Glomerular visceral epithelial cell (primary cell): ENCODE data around the gene GRIK3.
"Not testable (repeated sequence)": the region's sequence is repeated elsewhere in the genome, so short reads cannot be mapped to it uniquely, and the experiment has no call there.

Source experiments
- DNase-seq: peaks from one replicate; pipeline ENCODE4 v3.0.0-alpha.2; 2016; ENCODE audit errors: extremely low spot score

Gene GRIK3

DNA sequence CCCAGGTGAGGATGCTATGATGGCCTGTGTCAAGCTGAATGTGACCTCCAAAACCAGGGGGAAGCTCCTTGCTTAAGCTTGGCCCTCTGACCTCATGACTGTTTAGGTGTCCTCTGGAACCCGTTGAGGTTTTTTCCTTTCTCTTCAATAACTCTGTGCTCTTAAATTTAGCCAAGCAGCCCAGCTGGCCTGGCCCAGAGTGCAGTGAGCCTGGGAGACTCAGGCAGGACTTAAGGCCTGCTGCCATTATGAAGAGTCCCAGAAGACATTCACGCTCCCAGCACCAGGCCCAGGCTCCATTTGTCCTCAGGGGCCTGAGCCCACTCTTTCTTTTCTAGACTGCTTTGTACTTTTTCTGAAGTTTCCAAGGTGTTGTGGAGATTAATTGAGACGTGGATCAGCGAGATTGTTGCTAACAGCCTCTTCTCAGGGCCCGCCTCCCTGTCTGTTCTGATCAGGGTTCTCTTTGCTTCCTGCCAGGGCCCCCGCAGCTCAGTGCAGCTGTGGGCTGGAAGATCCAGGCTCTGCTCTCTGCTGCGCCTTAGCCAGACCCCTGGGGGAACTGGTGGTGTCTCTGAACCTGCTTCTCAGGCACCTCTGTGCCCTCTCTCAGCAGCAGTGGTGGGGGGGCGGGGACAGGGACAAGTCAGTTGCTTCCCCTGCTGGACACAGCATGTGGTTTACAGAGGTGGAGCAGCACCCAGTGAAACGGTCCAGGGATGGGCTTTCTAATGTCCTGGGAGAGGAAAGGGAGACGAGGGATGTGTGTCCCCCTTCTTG, 124.2 kb downstream of the GRIK3 start:
- DNase-seq, result no peak

DNA sequence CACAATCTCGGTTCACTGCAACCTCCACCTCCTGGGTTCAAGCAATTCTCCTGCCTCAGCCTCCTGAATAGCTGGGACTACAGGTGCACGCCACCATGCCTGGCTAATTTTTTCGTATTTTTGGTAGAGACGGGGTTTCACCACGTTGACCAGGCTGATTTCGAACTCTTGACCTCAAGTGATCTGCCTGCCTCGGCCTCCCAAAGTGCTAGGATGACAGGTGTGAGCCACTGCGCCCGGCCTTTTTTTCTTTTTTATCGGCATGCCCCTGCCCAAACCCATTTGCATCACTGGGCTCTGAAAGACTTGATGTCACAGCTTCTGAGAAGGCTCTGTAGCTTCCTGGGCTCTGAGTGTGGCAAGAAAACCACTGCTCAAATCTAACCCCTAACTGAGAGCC, 125.0 kb downstream of the GRIK3 start:
- not testable (repeated sequence) for DNase-seq

DNA sequence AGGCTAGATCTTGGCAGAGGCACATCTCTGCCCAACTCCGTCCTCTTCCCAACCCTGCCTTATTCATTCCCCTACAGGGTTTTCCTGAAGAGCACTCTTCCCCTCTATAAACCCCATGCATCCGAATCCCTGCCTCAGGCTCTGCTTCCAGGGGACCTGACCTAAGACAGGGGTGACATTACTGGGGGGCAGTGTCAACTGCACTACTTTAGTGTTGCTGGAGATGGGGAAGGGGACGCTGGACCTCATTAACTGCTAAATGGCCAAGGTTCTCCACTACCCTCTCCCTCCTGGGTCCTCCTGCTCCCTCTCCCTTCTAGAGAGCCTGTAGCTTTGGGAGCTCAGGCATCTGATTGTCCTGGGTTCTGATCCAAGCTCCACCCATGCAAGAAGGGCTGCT, 126.2 kb downstream of the GRIK3 start:
- DNase-seq, result no peak

DNA sequence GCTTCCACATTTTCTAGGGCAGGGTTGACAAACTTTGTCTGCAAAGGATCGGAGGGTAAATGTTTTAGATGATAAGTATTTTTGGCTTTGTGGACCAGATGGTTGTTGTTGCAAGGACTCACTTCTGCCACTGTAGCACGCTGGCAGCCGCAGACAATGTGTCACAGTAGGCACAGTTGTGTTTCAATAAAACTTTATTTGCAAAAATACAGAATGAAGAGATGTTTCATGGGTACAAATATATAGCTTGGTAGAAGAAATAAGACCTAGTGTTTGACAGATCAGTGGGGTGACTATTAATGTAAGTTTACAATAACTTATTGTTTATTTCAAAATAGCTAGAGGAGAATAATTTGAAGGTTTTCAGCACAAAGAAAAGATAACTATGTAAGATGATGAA, 127.8 kb downstream of the GRIK3 start:
- DNase-seq, result no peak

DNA sequence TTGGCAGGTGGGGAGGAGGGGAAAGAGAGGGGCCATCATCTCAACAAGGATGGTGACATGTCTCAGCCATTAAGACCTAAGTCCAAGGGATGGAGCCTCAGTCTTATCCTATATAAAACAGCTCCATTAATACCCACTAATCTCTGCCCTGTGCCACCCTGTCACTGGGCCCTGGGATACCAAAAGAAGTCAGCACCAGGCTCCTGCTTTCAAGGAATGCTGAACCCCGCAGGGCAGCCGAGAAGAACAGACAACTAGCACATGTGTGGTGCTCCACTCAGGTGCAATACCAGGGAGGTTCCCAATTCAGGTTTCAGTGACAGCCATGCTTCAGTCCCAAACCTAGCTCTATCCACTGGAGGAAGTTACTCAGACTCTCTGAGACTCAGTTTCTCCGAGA, 128.4 kb downstream of the GRIK3 start:
- DNase-seq, result no peak

DNA sequence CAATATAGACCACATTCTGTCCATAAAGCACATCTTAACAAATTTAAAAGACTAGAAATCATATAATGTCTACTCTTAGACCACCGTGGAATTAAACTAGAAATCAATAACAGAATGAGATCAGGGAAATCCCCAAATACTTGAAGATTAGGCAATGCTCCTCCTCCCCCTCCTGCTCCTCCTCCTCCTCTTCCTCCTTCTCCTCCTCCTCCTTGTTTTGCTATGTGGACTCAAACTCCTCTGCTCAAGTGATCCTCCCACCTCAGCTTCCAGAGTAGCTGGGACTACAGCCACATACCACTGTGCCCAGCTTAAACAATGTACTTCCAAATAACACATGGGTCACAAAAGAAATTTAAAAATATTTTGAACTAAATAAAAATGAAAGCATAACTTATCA, 134.2 kb downstream of the GRIK3 start:
- DNase-seq, result no peak

DNA sequence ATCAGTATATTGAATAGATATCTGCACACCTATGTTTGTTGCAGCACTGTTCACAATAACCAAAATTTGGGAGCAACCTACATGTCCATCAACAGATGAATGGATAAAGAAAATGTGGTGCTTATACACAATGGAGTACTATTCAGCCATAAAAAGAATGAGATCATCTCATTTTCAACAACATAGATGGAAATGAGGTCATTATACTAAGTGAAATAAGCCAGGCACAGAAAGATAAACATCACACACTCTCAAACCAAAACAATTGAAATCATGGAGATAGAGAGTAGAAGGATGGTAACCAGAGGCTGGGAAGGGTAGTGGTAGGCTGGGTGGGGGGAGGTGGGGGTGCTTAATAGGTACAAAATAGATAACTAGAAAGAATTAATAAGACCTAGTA, 136.5 kb downstream of the GRIK3 start:
- not testable (repeated sequence) for DNase-seq

DNA sequence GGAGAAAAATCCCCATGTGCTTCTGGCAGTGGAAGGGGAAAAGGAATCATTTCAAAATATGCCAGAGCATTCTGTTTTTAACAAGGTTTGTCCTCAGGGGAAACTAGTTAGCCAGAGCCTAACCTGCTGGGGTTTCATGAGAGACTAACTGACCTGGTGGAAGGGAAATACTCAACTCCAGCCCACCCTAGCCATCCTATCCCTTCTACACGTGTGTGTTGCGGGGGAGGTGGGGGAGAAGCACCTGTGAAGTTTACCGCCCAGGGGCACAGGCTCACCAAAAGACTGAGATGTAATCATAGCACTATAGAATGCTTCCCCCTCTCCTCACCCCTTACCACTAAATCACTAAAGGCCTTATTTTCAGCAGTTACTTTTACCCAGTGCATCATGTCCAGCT, 139.5 kb downstream of the GRIK3 start:
- DNase-seq, result no peak

DNA sequence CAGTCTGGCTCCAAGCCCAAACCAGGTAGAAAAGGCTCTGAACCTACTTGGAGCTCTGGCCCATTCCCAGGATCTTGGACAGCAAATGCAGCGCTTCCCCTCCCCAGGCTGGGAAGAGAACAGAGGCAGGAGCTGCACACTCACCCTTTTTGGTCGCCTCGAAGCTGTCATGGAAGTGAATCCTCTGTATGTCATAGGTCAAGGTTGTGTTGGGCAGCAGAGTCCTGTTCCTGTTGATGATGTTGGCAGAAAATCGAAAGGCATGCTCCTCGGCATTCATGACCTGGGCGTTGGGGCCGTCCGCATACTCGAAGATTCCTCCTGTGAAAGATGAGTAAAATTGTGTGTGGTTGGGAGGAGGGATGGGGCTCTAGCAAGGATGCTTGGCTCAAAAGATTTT, 143.5 kb downstream of the GRIK3 start:
- DNase-seq, result no peak

DNA sequence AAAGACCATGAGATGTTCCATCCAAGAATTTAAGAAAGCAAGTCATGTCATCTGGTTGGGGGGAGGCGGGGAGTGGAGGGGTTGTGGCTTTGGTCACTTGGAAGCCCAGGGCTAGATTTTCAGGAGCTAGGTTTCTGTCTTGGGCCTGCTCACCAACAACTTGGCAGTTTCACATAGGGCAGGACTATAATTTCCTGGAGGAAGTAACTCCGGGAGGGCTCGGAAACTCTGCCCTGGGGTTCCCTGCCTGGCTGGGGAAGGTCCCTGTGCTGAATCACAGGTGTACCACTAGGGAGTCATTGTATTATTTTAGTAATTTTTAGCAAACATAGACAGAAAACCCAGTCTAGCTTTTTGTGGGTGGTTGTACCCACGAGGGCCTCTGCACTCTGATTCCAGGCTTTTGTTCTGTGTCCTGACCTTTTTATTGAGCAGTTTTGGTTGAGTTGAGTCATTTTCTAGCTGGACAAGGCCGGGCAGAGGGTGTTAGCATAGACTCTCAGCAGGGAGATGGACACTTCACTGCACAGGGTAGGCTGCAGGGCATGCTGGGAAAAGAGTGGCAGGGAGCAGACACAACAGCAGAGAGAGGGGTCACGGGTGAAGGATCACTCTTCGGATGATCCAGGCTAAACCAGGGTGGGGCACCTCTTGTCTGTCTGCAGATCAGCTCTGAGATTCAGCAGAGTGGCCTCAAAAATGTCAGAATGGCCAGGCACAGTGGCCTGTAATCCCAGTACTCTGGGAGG, 144.7 kb downstream of the GRIK3 start:
- DNase-seq, result no peak

DNA sequence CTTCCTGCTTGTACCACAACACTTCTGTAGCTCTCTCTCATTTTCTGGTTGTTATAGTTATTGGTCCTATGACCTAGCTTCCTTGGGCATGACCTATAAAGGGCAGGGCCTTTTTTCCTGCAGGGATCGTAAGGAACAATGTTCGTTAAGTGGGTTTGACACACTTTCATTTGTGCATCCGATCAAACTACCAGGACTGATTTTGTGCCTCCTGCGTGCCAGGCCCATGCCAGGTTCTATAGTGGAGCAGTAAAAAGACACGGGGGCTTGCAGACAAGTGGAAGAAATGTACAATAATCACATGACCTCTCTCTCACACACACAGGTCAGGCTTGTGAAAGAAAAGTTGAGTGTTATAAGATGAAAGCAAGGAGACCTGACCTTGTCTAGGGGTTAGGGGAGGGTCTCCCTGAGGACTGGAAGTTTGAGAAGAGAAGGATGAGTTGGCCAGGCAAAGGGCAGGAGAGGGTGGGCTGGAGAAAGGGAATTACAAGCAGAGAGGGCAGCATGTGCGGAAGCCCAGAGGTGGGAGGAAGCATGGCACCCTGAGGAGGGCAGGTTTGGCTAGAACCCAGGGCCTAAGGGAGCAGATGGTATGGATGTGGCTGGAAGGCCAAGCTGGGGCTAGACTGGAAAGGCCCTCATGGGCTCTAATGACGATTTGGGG, 145.4 kb downstream of the GRIK3 start:
- DNase-seq, result no peak

DNA sequence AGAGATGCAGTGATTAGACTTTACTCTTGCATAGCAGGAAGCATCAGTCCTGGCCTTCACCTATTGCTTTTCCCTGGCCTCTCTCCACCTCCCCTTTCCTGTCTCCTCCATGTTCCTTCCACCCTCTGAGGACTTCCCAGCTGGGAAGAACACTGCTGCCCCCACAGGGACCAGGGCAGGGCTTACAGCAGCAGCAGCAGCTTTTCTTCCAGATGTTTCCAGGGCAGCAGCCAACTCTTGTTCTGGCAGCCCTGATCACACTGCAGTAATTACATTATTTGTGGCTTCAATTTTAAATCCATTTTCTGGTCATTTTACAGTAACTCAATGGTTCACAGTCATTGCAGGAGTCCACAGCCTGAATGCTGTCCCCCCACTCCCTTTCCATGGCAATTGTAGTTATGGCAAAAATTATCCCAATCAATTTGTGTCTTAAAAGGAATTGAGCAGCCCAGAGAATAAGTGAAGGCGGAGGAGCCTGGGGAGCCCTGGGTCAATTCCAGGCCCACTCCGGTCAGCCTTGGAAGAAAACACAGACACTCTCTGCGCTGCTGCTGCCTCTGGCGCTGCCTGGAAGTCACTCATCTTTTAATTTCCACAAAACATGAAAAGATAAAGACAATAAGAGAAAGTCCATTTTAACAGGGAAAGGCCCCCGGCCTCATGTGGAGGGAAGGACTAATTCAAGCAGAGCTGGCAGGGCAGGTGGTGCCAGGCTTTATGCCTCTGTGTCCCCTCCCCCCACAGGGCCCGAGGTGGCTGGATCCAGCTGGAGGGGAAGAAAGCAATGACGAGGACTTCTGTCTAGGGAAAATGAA, 148.6 kb downstream of the GRIK3 start:
- DNase-seq, result no peak

DNA sequence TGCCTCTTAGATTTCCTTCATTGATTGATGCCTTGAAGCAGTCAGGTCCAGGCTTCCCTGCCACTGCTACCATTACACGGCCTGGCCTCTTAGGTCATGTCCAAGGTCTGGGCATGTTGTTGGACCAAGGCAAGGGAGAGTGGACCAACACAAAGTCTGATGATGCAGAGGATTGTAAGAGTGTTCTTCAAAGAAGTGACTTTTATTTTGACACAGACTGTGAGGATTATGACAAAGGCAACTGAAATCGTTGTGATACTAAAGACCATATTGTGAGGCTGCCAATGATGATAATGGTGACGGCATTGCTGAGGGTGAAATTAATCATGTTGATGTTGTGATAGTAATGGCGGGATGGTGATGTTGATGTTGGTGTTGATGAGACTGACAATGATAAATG, 149.5 kb downstream of the GRIK3 start:
- DNase-seq, result no peak

DNA sequence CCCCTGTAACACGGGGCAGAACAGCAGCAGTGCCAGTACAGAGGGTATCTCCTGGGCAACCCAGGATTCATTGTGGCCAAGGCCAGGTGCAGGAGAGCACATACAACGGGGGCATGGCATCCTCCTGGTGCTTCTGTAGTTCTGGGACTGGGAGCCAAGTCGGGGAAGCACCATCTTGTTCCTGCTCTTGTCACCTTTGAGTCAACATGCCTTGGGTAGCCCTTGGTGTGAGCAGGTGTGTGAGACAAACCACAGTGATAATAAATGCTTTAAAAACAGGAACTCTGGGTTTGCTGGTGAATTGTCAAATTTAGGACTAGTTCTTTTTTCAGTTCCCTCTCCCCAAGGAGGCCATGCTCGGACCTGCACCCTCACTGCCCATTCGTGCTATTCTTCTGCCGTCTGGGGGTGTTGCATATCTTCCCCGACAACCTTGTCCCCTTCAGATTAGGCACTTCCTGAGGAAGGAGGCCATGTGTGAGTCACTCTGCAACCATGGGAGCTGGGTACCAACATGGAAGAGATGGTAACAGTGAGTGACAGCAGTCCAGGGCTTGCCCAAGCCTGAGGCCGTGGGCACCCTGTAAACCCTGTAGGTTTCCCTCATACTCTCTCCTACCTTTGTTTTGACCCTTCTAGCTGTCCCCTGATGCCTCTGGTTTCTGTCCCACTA, 150.2 kb downstream of the GRIK3 start:
- no peak for DNase-seq

DNA sequence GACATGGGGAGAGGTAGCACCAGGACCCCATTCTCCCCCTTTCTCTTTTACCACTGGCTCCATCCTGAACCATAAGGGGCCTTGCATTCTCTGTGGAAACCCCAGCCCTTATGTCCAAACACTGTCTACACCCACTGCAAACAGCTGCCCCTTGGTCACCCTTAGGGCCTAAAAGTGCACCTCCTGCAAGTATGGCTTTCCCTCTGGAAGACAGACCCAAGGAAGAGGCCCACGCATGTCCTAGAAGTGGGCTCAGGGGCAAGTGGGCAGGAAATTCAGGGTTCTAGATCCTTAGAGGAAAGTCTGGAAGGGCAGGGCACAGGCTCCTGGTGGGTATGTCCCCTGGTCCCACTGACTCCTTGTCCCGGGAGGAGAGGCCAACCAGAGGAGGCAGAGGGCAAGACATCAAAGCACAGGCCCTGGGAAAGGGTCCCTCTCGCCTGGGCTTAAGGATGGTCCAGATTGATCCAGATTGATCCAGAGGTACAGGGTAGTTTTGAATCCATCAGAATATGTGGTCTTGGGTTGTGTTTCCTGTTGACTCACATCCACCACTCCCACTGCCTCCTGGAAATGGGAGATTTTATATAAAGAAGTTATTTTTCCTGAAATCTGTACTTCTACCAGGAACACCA, 150.9 kb downstream of the GRIK3 start:
- DNase-seq, result no peak

DNA sequence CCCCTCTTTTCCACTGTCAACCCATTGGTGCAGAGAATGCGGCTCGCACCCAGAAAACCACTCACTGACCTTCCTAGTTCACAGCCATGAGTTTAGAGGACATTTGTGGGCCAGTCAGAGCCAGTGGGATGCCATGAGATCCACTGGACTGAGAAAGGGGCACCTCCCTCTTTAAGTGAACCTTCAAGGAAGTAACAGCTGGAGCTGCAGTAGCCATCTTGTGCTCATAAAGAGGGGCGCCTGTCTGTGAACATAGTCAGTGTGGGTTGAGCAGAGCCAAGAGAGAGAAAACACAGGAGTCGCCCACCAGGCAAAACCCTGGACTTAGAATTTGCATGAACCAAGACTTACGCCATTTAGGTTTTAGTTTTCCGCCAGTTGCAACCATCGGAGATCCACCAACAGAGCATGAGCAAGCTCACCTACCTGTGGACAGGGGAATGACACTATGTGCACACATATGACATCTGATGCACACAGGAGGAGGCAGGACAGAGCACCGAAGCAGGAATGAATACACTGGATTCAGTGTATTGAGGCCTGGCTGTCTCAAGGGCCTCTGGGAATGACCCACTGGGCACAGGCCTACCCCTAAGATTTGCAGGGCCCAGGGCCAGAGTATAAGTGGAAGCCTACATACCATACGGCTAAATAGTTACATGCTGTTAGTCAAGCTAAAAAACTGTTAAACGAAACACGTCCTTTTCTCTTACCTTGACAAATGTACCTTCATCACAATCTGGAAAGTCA, 151.6 kb downstream of the GRIK3 start:
- no peak for DNase-seq

DNA sequence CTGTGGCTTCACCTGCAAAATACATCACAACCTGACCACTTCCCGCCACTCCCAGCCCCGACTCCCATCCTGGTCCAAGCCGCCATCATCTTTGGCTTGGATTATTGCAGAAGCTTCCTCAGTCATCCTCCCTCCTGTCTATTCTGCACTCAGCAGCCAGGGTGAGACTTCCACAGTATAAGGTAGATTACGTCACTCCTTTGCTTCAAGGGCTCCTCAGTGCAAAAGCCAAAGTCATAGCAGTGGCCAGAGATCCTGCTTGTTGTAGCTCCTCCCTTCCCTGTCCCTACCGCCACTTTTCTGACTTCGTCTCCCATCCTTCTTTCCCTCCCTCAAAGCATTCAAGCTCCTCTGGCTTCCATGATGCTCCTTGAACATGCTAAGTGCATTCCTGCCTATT, 152.8 kb downstream of the GRIK3 start:
- DNase-seq, result no peak

DNA sequence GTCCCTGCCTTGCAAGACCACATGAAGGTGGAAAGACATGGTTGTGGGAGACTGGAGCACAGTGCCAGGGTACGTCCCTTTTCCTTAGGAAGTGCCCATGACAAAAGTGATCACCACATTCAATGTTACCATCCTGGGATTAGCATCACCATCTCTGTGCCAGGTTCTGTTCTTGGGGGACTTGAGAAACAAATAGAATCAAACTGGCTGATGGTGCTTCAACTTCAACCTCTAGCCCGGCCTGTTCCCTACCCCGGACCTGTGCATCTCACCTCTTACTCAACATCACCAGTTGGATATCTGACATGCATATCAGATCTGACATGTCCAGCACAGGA, 153.3 kb downstream of the GRIK3 start:
- no peak for DNase-seq

DNA sequence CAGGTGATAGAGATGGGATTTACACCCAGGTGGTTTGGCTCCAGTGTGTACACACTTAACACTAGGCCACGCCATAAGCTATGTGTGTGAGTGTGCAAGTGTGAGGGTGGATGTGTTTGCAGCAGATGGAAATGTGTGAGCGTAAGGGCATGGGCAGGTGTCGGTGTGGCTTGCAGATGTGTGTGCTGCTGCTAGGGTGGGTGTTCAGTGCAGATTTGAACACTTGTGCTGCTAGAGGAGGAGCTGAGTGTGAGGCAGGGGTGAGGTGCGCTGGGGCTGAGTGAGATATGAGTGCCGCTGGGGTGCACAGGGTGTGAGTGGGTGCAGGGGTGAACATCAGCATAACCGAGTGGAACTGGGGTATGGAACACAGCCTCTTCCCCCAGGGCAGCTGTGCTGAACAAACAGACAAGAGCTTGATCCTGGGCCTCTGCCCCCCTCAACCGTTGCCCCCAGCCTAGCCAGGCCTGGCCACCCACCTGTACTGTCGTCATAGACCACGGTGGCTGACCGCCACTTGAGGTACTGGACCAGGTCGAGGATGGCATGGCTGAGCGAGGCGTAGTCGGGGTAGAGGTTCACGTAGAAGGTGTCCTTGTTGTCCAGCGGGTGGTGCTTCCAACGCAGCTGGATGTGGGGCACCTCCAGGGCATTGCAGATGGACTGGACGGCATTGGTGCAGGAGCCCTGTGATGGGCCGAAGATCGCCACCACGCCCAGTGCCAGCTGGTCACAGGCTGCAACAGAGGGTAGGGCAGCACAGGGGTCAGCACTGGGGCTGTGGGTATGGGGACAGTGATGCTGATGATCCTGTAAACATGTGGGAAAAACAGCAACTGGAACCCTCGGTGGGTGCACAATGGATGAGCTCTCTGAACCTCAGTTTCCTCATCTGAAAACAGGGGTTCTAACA, 153.9 kb downstream of the GRIK3 start:
- DNase-seq, result no peak
